Spinal cord (tissue), 10 donors: Measurements from ENCODE around the gene FLT3. TPM values are rescaled to one million over a fixed set of nuclear protein-coding genes. Genes with fewer than 3 reads are reported as not detected.
A peak's percentile ranks its signal among the peaks of the same experiment; 100 is the strongest.
"Not testable (repeated sequence)": the region's sequence is repeated elsewhere in the genome, so short reads cannot be mapped to it uniquely, and the experiment has no call there.

Experiments used
- DNase-seq, 6 donors: peaks; one replicate each; pipeline versions ENCODE4 v3.0.0 to v3.0.0-alpha.2; 2013 to 2015; ENCODE audit warnings: low spot score in 6 of 6, low read depth in 4 of 6
- H3K27ac ChIP-seq: one replicate; pipeline ENCODE4 v1.5.1; 2013; ENCODE audit warnings: low read depth, low read length, control low read depth
- H3K27me3 ChIP-seq: one replicate; pipeline ENCODE4 v1.6.1; 2013; ENCODE audit warnings: low read length; ENCODE audit not compliant: control insufficient read depth, insufficient read depth
- H3K36me3 ChIP-seq: one replicate; pipeline ENCODE4 v1.6.1; 2013; ENCODE audit warnings: low read length; ENCODE audit not compliant: control insufficient read depth, insufficient read depth
- H3K4me1 ChIP-seq: one replicate; pipeline ENCODE4 v1.6.1; 2013; ENCODE audit warnings: low read length; ENCODE audit not compliant: control insufficient read depth, insufficient read depth
- H3K4me3 ChIP-seq: one replicate; pipeline ENCODE4 v1.5.1; 2013; ENCODE audit warnings: low read depth, low read length, control low read depth
- H3K9me3 ChIP-seq: one replicate; pipeline ENCODE4 v1.6.1; 2013; ENCODE audit warnings: low read length; ENCODE audit not compliant: control insufficient read depth, insufficient read depth
- WGBS: methylation state at CpG from one replicate; pipeline ENCODE4 v1.1.5; 2013; ENCODE audit warnings: missing lambda C conversion rate; ENCODE audit not compliant: insufficient coverage; 5-methylcytosine and 5-hydroxymethylcytosine counted together
- polyA plus RNA-seq, 2 donors: library from polyadenylated mRNA; unstranded; fragments of 120-200 nt; gene quantifications; one replicate each; pipeline ENCODE4 v1.2.1, GENCODE V29; 2013; ENCODE audit not compliant: insufficient read length in 2 of 2
- total RNA-seq, 2 donors: library from RNA; depleted of rRNA in 1 of 2; stranded (reverse); fragments of 120-200 nt in 1 of 2; fragments of >200 nt in 1 of 2; gene quantifications; one replicate each; pipeline versions ENCODE4 v1.2.3 to v1.2.4, GENCODE V29; 2013 to 2014
- donor health status: healthy.

The FLT3 gene
- total and polyA plus RNA-seq, 4 donors = 1.9 to 7.8 (median 4.6) TPM

DNA sequence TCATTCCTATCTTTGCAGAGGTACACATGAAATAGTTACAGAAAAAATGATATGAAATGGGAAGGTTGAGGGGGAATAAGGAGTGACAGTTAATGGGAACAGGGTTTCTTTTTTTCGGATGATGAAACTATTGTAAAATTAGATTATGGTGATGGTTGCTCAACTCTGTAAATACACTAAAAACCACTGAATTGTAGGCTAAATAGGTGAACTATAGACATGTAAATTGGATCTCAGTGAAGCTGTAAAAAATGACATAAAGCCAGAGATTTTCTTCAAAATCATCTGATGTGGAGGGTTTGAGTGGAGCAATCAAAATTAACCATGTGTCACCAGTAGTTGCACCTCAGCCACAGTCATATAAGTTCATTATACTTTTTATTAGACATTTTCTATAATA is 6.6 kb upstream of the FLT3 start:
- no peak for DNase-seq
- WGBS = no CpG with 5 or more reads among the region's 1 CpG

DNA sequence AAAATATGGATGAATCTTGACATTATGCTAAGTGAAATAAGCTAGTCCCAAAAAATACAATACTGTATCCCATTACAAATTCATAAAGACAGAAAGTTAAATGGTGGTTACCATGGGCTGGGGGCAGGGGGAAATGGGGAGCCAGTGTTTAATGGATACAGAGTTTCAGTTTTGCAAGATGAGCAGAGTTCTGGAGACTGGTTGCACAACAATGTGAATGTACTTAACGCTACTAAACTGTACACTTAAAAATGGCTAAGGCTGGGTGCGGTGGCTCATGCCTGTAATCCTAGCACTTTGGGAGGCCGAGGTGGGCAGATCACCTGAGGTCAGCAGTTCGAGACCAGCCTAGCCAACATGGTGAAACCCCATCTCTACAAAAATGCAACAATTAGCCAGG is 1.5 kb upstream of the FLT3 start:
- not testable (repeated sequence) for H3K4me3 ChIP-seq, H3K9me3 ChIP-seq, DNase-seq, H3K27ac ChIP-seq, H3K36me3 ChIP-seq, H3K4me1 ChIP-seq
- WGBS = 92% methylated on average over 4 of the region's 4 CpGs
- H3K27me3 ChIP-seq = peaks cover 19% of the 10 kb centered on the region

More for the DNA sequence above, 6.6 kb upstream of the FLT3 start:
- no peaks in the 10 kb centered on the region for H3K9me3 ChIP-seq
- no peaks in the 10 kb centered on the region for H3K27me3 ChIP-seq
- H3K4me1 ChIP-seq = no peaks in the 10 kb centered on the region
- peaks cover 2% of the 10 kb centered on the region for H3K36me3 ChIP-seq
- H3K4me3 ChIP-seq = no peak overlapping the region
- no peak overlapping the region for H3K27ac ChIP-seq

GRCh38 chr13:28099396-28100149 is 803 bp downstream of the FLT3 start:
- Histone ChIP-seq H3K4me1 (peaks cover 7% of the 10 kb centered on the region), H3K27ac (no peak overlapping the region), H3K36me3 (no peaks in the 10 kb centered on the region), H3K4me3 (peak overlapping the region; percentile 16), H3K9me3 (no peaks in the 10 kb centered on the region), H3K27me3 (peaks cover 19% of the 10 kb centered on the region)
- WGBS = 7% methylated on average over 22 of the region's 35 CpGs
- DNase-seq = peak in 1 of 6 donors; percentile 15

GRCh38 chr13:28097503-28097902 is 2.9 kb downstream of the FLT3 start:
- Histone ChIP-seq H3K4me3 (no peak overlapping the region), H3K4me1 (peaks cover 7% of the 10 kb centered on the region), H3K9me3 (no peaks in the 10 kb centered on the region), H3K36me3 (no peaks in the 10 kb centered on the region), H3K27ac (no peak overlapping the region), H3K27me3 (peaks cover 19% of the 10 kb centered on the region)
- 86% methylated on average over 1 of the region's 3 CpGs for WGBS
- no peak for DNase-seq

DNA sequence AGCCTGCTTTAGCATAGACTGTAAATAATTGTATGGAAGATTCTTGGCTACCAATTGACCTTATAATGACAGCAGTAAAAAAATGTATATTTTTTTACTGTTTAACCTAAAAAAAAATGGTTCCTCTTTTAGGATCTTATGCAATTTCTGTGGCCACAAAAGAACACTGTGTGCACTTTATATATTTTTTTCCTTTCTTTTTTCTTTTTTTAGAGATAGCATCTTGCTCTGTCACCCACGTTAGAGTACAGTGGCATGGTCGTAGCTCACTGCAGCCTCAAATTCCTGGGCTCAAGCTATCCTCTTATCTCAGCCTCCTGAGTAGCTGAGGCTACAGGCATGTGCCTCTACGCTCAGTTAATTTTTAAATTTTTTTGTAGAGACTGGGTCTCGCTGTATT is 6.1 kb downstream of the FLT3 start:
- Histone ChIP-seq H3K27me3 (peaks cover 7% of the 10 kb centered on the region), H3K4me3 (no peak overlapping the region), H3K9me3 (no peaks in the 10 kb centered on the region), H3K4me1 (no peaks in the 10 kb centered on the region), H3K36me3 (no peaks in the 10 kb centered on the region), H3K27ac (no peak overlapping the region)
- DNase-seq = no peak
- 100% methylated on average over 2 of the region's 4 CpGs for whole genome bisulfite sequencing

GRCh38 chr13:28093881-28094280 is 6.5 kb downstream of the FLT3 start:
- WGBS = no CpG with 5 or more reads among the region's 5 CpGs
- H3K4me3 ChIP-seq = no peak overlapping the region
- no peak for DNase-seq
- no peaks in the 10 kb centered on the region for H3K36me3 ChIP-seq
- no peaks in the 10 kb centered on the region for H3K9me3 ChIP-seq
- no peaks in the 10 kb centered on the region for H3K4me1 ChIP-seq
- H3K27ac ChIP-seq = no peak overlapping the region
- H3K27me3 ChIP-seq = peaks cover 5% of the 10 kb centered on the region

DNA sequence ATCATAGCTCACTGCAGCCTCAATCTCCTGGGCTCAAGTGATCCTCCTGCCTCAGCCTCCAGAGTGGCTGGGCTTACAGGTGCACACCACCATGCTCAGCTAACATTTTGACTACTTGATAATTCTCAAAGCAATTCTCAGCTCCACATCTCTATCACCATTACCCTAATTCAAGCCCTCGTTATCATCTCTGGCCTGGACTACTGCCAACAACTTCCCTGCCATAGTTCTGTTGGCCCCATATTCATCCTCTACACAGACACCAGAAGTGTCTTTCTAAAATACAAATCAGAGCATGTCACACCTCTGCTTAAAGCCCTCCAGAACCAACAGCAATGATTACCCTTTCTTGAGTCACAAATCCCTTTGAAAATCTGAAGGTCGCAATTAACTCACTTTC is 7.9 kb downstream of the FLT3 start:
- DNase-seq = no peak
- no peaks in the 10 kb centered on the region for H3K27me3 ChIP-seq
- no peak overlapping the region for H3K4me3 ChIP-seq
- no peak overlapping the region for H3K27ac ChIP-seq
- H3K4me1 ChIP-seq = no peaks in the 10 kb centered on the region
- no peaks in the 10 kb centered on the region for H3K36me3 ChIP-seq
- no peaks in the 10 kb centered on the region for H3K9me3 ChIP-seq
- 44% methylated on average over 1 of the region's 2 CpGs for WGBS

- WGBS = 100% methylated on average over 1 of the region's 1 CpG
- no peak overlapping the region for H3K27ac ChIP-seq
- no peaks in the 10 kb centered on the region for H3K9me3 ChIP-seq
- no peak overlapping the region for H3K4me3 ChIP-seq
- H3K4me1 ChIP-seq = no peaks in the 10 kb centered on the region
- no peaks in the 10 kb centered on the region for H3K27me3 ChIP-seq
- no peaks in the 10 kb centered on the region for H3K36me3 ChIP-seq
- DNase-seq = no peak
These were observed 11.3 kb downstream of the FLT3 start for GRCh38 chr13:28089065-28089464.

DNA sequence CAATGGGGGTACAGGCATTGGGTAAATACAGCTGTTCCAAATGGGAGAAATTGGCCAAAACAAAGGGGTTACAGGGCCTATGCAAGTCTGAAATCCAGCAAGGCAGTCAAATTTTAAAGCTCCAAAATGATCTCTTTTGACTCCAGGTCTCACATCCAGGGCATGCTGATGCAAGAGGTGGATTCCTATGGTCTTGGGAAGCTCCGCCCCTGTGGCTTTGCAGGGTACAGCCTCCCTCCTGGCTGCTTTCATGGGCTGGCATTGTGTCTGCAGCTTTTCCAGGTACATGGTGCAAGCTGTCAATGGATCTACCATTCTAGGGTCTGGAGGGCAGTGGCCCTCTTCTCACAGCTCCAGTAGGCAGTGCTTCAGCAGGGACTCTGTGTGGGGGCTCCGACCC is 22.6 kb downstream of the FLT3 start:
- DNase-seq, H3K4me3 ChIP-seq, H3K9me3 ChIP-seq, H3K27me3 ChIP-seq, H3K27ac ChIP-seq, H3K36me3 ChIP-seq, H3K4me1 ChIP-seq: not testable (repeated sequence)
- WGBS = 100% methylated on average over 2 of the region's 2 CpGs

DNA sequence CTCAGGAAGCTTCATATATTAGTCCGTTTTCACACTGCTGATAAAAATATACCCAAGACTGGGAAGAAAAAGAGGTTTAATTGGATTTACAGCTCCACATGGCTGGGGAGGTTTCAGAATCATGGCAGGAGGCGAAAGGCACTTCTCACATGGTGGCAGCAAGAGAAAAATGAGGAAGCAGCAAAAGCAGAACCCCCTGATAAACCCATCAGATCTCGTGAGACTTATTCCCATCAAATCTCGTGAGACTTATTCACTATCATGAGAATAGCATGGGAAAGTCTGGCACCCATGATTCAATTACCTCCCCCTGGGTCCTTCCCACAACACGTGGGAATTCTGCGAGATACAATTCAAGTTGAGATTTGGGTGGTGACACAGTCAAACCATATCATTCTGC is 23.1 kb downstream of the FLT3 start:
- no peak for DNase-seq
- no peak overlapping the region for H3K27ac ChIP-seq
- no peaks in the 10 kb centered on the region for H3K4me1 ChIP-seq
- no peak overlapping the region for H3K4me3 ChIP-seq
- H3K27me3 ChIP-seq = no peaks in the 10 kb centered on the region
- no peaks in the 10 kb centered on the region for H3K36me3 ChIP-seq
- 90% methylated on average over 4 of the region's 6 CpGs for WGBS
- no peaks in the 10 kb centered on the region for H3K9me3 ChIP-seq
